Kidney epithelial cell (primary cell): ENCODE data around the gene DYNLT2. TPM values are rescaled to one million over a fixed set of nuclear protein-coding genes. Genes with fewer than 3 reads are reported as not detected.
A peak's percentile ranks its signal among the peaks of the same experiment; 100 is the strongest.

ENCODE experiments used
- DNase-seq: peaks from one replicate; pipeline ENCODE4 v3.0.0-alpha.2; 2010; ENCODE audit warnings: low read depth
- H3K27me3 ChIP-seq: 2 replicates; pipeline ENCODE4 v1.6.0; 2011; ENCODE audit warnings: low read length; ENCODE audit not compliant: control insufficient read depth, insufficient read depth
- H3K36me3 ChIP-seq: 2 replicates; pipeline ENCODE4 v1.5.1; 2011; ENCODE audit warnings: low read length; ENCODE audit not compliant: control insufficient read depth, insufficient read depth
- H3K4me3 ChIP-seq: 2 replicates; pipeline ENCODE4 v1.5.1; 2011; ENCODE audit warnings: low read depth, mild to moderate bottlenecking, control low read depth, low read length
- CTCF ChIP-seq: IDR thresholded peaks from 2 replicates; pipeline ENCODE4 v1.5.1; 2011; ENCODE audit warnings: mild to moderate bottlenecking, moderate library complexity, low read length, control low read depth, inconsistent platforms; ENCODE audit not compliant: insufficient read depth, poor library complexity, severe bottlenecking
- total RNA-seq: library from RNA; depleted of rRNA; stranded (reverse); fragments of >200 nt; gene quantifications from 2 replicates; pipeline ENCODE4 v1.2.3, GENCODE V29; 2015

DYNLT2 gene
- total RNA-seq, 1 donor from 2014 or later = 1.3 TPM

DNA sequence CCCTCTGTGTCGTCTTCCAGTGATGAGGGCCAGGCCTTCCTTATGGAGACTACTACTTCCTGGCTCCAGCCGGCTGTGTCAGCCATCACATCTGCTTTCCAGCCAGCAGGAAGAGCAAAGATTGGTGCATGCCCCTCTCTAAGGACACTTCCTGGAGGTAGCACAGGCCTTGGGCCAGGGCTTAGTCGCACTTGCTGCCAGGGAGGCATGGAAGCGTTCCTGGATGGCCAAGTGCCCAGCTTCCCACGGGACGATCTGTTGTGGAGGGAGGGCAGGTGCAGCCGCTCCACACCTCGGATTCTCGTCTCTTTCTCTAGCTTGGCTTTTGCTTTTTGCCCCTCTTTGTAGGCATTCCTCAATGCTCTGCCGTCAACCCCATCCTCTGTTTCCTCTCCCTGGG, 11.9 kb upstream of the DYNLT2 start:
- DNase-seq = no peak
- H3K27me3 ChIP-seq = no peaks in the 10 kb centered on the region
- H3K36me3 ChIP-seq = peaks cover 2% of the 10 kb centered on the region
- no peak for TF ChIP-seq CTCF
- no peak overlapping the region for H3K4me3 ChIP-seq

- DNase-seq = no peak
- peaks cover 3% of the 10 kb centered on the region for H3K36me3 ChIP-seq
- TF ChIP-seq CTCF = no peak
- no peak overlapping the region for H3K4me3 ChIP-seq
- H3K27me3 ChIP-seq = no peaks in the 10 kb centered on the region
Observed at GRCh38 chr6:169755162-169755561, 3.8 kb upstream of the DYNLT2 start.

DNA sequence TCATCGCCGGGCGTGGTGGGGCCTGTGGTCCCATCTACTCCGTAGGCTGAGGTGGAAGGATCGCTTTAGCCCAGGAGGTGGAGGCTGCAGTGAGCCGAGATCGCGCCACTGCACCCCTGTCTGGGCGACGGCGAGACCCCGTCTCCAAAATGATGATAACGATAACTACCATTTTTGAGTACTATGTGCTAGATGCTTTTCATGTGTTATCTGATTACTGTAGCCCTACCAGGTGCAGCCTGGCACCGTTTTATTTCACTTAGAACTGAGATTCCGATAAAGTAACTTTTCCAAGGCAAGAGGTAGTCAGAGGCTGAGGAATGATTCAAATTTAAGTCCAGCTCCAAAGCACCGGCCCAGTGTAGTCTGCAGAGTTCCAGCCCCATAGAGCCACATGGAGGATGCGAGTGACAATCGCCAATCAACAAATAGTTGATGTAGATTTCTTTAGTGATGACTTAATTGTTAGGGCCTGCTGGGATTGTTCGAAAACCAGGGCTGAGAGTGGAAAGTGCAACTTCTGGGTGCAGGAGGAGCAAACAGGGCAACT, 777 bp upstream of the DYNLT2 start:
- no peak for TF ChIP-seq CTCF
- H3K4me3 ChIP-seq = peak overlapping the region; percentile 92
- H3K27me3 ChIP-seq = no peaks in the 10 kb centered on the region
- peaks cover 3% of the 10 kb centered on the region for H3K36me3 ChIP-seq
- DNase-seq = no peak

GRCh38 chr6:169746556-169746955, 4.8 kb downstream of the DYNLT2 start:
- DNase-seq = no peak

GRCh38 chr6:169745405-169745804, 6.0 kb downstream of the DYNLT2 start:
- Histone ChIP-seq H3K4me3 (no peak overlapping the region), H3K27me3 (no peaks in the 10 kb centered on the region), H3K36me3 (no peaks in the 10 kb centered on the region)
- TF ChIP-seq CTCF = no peak
- no peak for DNase-seq

More at GRCh38 chr6:169746556-169746955, 4.8 kb downstream of the DYNLT2 start:
- no peak for TF ChIP-seq CTCF
- H3K4me3 ChIP-seq = no peak overlapping the region
- no peaks in the 10 kb centered on the region for H3K36me3 ChIP-seq
- H3K27me3 ChIP-seq = no peaks in the 10 kb centered on the region

DNA sequence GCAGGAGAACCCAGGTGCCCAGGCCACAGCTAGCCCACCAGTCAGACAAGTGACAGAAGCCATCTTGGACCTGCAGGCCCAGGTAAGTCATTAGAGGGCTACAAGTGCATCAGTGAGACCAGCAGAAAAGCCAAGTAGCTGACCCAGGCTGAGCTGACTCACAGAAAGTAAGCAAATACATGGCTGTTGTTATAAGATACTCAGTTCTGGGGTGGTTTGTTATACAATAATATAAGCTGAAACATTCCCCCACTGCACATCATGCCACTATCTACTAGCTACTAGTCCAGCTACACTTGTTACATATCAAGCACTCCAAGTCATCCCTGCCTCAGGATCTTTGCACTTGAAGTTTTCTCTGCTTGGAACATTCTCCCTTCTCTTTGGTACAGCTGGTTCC, 10.0 kb downstream of the DYNLT2 start:
- H3K36me3 ChIP-seq = no peaks in the 10 kb centered on the region
- no peaks in the 10 kb centered on the region for H3K27me3 ChIP-seq
- no peak for DNase-seq
- no peak overlapping the region for H3K4me3 ChIP-seq
- TF ChIP-seq CTCF = no peak
